ENCODE data around the gene GGCX. TPM values are rescaled to one million over a fixed set of nuclear protein-coding genes. Genes with fewer than 3 reads are reported as not detected.

The GGCX gene
- total RNA-seq, 1 donor, result 43.3 TPM

GRCh38 chr2:85580206-85580605 is 18.9 kb upstream of the GGCX start:
- DNase-seq (ENCODE audit: low read depth), result no peak
- TF ChIP-seq, protein P1, sequence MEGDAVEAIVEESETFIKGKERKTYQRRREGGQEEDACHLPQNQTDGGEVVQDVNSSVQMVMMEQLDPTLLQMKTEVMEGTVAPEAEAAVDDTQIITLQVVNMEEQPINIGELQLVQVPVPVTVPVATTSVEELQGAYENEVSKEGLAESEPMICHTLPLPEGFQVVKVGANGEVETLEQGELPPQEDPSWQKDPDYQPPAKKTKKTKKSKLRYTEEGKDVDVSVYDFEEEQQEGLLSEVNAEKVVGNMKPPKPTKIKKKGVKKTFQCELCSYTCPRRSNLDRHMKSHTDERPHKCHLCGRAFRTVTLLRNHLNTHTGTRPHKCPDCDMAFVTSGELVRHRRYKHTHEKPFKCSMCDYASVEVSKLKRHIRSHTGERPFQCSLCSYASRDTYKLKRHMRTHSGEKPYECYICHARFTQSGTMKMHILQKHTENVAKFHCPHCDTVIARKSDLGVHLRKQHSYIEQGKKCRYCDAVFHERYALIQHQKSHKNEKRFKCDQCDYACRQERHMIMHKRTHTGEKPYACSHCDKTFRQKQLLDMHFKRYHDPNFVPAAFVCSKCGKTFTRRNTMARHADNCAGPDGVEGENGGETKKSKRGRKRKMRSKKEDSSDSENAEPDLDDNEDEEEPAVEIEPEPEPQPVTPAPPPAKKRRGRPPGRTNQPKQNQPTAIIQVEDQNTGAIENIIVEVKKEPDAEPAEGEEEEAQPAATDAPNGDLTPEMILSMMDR (IDR thresholded peaks at IDR 0.05; ENCODE audit: insufficient read depth, low read length), result no peak
- H3K4me3 ChIP-seq (ENCODE audit: low read depth, low read length), result no peak overlapping the region

GRCh38 chr2:85579266-85579935 is 18.1 kb upstream of the GGCX start:
- TF ChIP-seq, protein P1 (IDR thresholded peaks at IDR 0.05; ENCODE audit: insufficient read depth, low read length), result no peak
- H3K4me3 ChIP-seq (ENCODE audit: low read depth, low read length), result no peak overlapping the region
- DNase-seq (ENCODE audit: low read depth), result no peak

DNA sequence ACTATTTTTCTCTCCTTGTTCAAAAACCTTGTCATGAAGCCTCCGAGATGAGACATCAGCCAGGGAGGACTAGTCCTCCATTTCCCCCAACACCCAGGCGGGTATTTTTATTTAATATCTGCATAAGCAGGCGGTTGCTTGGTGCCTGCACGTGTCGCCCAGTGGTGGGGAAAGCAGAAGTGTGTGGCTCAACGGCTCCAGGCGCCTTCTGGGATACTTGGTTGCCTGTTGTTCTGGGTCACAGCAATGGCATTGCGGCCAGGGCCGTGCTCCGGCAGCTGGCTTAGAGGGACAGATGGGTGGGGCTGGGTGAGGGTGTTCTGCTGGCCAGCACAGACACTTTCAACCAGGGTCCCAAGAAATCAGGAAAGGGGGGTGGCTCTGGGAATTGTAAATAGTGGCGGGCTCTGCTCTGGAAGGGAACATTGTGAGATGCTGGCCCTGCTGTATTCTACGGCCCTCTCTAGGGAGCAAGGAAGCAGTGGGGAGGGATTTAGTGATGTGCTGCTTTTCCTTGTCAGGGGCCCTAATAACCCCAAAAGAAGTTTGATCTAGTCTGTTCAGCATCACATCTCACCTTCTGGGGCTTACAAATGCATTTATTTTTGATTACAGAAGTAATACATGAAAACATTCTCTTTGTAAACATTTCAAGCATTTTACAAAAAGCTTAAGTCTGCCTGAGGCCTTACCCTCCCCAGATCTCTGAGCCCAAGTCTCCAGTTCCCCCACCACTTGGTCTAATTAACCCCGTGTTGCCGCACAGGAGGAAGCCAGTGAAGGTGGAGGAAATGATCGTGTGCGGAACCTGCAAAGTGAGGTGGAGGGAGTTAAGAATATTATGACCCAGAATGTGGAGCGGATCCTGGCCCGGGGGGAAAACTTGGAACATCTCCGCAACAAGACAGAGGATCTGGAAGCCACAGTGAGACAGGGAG is 17.2 kb upstream of the GGCX start:
- TF ChIP-seq, protein P1 (IDR thresholded peaks at IDR 0.05; ENCODE audit: insufficient read depth, low read length), result no peak
- H3K4me3 ChIP-seq (ENCODE audit: low read depth, low read length), result no peak overlapping the region
- DNase-seq (ENCODE audit: low read depth), result no peak

DNA sequence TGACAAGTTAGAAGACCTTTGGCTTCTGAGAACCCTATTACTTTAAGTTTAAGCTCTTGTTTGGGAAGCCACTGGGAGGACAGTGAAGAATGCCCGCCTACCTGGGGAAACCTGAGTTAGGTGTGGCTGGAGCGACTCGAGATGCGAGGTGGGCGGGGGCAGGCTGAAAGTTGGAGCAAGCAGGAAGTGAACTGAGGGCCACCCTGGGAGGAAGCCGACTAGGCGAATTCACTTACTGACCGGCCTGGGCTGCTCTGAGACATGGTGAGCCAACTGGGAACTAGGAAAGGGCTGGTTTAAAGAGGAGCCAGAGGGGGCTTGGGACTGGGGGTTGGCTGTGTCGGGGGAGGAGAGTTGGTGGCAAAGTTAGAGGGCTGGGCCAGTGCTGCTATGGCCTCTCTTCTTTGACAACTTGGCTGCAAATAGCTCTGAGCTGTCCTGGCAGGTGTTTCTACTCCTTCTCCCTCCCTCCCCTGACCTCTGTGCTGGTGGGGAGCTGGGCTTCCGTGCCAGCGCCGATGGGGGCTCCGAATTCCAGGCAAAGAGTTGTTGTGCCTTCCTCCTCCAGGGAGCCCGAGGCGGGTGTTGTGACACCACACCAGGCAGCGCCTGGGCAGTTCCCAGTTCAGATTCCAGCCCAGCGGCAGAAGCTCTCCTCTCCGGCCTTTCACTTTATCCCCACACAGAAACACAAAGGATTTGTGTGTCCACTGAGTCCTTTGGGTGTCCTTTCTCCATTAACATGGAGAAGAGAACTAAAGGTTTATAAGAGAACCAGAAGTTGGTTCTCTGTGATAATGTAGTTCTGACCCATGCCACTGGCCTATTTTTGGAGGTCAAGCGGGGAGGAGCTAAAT is 16.3 kb upstream of the GGCX start, which contains the start of gene VAMP8:
Gene VAMP8 (plus strand): TSS at position 201 of the 857 bp plus-strand sequence. CDS start 61 bp downstream, at position 262.
- H3K4me3 ChIP-seq (ENCODE audit: low read depth, low read length), result no peak within 1 kb of the TSS
- DNase-seq (ENCODE audit: low read depth), result no peak

GRCh38 chr2:85577063-85577385 is 15.7 kb upstream of the GGCX start:
- no peak overlapping the region for H3K4me3 ChIP-seq (ENCODE audit: low read depth, low read length)
- no peak for DNase-seq (ENCODE audit: low read depth)
- TF ChIP-seq, protein P1 (IDR thresholded peaks at IDR 0.05; ENCODE audit: insufficient read depth, low read length), result no peak

More for the DNA sequence above, 16.3 kb upstream of the GGCX start, which contains the start of gene VAMP8:
- TF ChIP-seq, protein P1 (IDR thresholded peaks at IDR 0.05; ENCODE audit: insufficient read depth, low read length), result no peak

GRCh38 chr2:85575739-85576138 is 14.4 kb upstream of the GGCX start:
- TF ChIP-seq, protein P1 (IDR thresholded peaks at IDR 0.05; ENCODE audit: insufficient read depth, low read length), result no peak
- no peak for DNase-seq (ENCODE audit: low read depth)
- H3K4me3 ChIP-seq (ENCODE audit: low read depth, low read length), result no peak overlapping the region
